MM.1S (cell line): ENCODE measurements around the gene MKLN1.

Experiments used
- DNase-seq: peaks from one replicate; pipeline ENCODE4 v3.0.0-alpha.2; 2015
- H2AFZ ChIP-seq: fragments of 300-600 bp; sonication (generic); 2 replicates; pipeline ENCODE4 v1.6.0; 2016; ENCODE audit warnings: antibody characterized with exemption, low read length
- H3F3A ChIP-seq: fragments of 300-600 bp; sonication (generic); 2 replicates; pipeline ENCODE4 v1.6.1; 2016; ENCODE audit warnings: mild to moderate bottlenecking, antibody characterized with exemption, low read length, moderate library complexity, mixed read lengths; ENCODE audit not compliant: insufficient read depth
- H3K27ac ChIP-seq: fragments of 300-600 bp; sonication (generic); 2 replicates; pipeline ENCODE4 v1.5.1; 2016; ENCODE audit warnings: mild to moderate bottlenecking, low read length
- H3K27me3 ChIP-seq: fragments of 300-600 bp; sonication (generic); replicated peaks from 2 replicates; pipeline ENCODE4 v1.6.0; 2016; ENCODE audit warnings: low read length; ENCODE audit not compliant: insufficient read depth
- H3K36me3 ChIP-seq: fragments of 300-600 bp; sonication (generic); replicated peaks from 2 replicates; pipeline ENCODE4 v1.6.1; 2016; ENCODE audit warnings: mild to moderate bottlenecking, low read length, mixed read lengths; ENCODE audit not compliant: insufficient read depth
- H3K4me1 ChIP-seq: fragments of 300-600 bp; sonication (generic); 2 replicates; pipeline ENCODE4 v1.6.1; 2016; ENCODE audit warnings: low read length, mixed read lengths
- H3K4me2 ChIP-seq: fragments of 300-600 bp; sonication (generic); 2 replicates; pipeline ENCODE4 v1.6.0; 2016; ENCODE audit warnings: low read depth, low read length
- H3K4me3 ChIP-seq: fragments of 300-600 bp; sonication (generic); 2 replicates; pipeline ENCODE4 v1.5.1; 2016; ENCODE audit warnings: low read length, mixed read lengths
- H3K79me2 ChIP-seq: fragments of 300-600 bp; sonication (generic); 2 replicates; pipeline ENCODE4 v1.6.1; 2016; ENCODE audit warnings: mixed run types, low read length, mixed read lengths
- H3K9ac ChIP-seq: fragments of 300-600 bp; sonication (generic); 2 replicates; pipeline ENCODE4 v1.6.1; 2016; ENCODE audit warnings: low read length, mixed read lengths
- H3K9me2 ChIP-seq: fragments of 300-600 bp; sonication (generic); replicated peaks from 2 replicates; pipeline ENCODE4 v1.6.1; 2016; ENCODE audit warnings: mild to moderate bottlenecking, low read length, mixed read lengths; ENCODE audit not compliant: insufficient read depth
- H3K9me3 ChIP-seq: fragments of 300-600 bp; sonication (generic); replicated peaks from 2 replicates; pipeline ENCODE4 v1.6.1; 2016; ENCODE audit warnings: mild to moderate bottlenecking, low read length, mixed read lengths; ENCODE audit not compliant: insufficient read depth
- H4K20me1 ChIP-seq: fragments of 300-600 bp; sonication (generic); 2 replicates; pipeline ENCODE4 v1.6.1; 2016; ENCODE audit warnings: mild to moderate bottlenecking, low read length, moderate library complexity, mixed read lengths; ENCODE audit not compliant: insufficient read depth
- EZH2 ChIP-seq: fragments of 300-600 bp; sonication (generic); optimal IDR thresholded peaks from 2 replicates; pipeline ENCODE3; 2017; ENCODE audit warnings: low read depth, mild to moderate bottlenecking, antibody characterized with exemption, low read length, mixed read lengths
- EZH2phosphoT487 ChIP-seq: fragments of 300-600 bp; sonication (generic); IDR thresholded peaks from 2 replicates; pipeline ENCODE4 v1.6.1; 2018; ENCODE audit warnings: antibody characterized with exemption, low read length
- TF ChIP-seq, protein P1 (sequence below): fragments of 300-600 bp; sonication (generic); IDR thresholded peaks from 2 replicates; pipeline ENCODE4 v1.5.1; 2016; ENCODE audit warnings: antibody characterized with exemption, low read length, mixed read lengths

The MKLN1 gene

GRCh38 chr7:131312838-131313237 is 14.8 kb upstream of the MKLN1 start:
- Histone ChIP-seq H3K9ac (no peak overlapping the region), H2AFZ (no peak overlapping the region), H3K4me1 (no peaks in the 10 kb centered on the region), H3K9me3 (no peaks in the 10 kb centered on the region), H3K4me2 (no peak overlapping the region), H4K20me1 (no peaks in the 10 kb centered on the region), H3K36me3 (no peaks in the 10 kb centered on the region), H3K27me3 (no peaks in the 10 kb centered on the region), H3K79me2 (no peaks in the 10 kb centered on the region), H3K4me3 (no peak overlapping the region), H3K9me2 (no peaks in the 10 kb centered on the region), H3F3A (no peaks in the 10 kb centered on the region), H3K27ac (no peak overlapping the region)
- no peak for DNase-seq
- TF ChIP-seq EZH2phosphoT487: no peak
- TF ChIP-seq EZH2: no peak

DNA sequence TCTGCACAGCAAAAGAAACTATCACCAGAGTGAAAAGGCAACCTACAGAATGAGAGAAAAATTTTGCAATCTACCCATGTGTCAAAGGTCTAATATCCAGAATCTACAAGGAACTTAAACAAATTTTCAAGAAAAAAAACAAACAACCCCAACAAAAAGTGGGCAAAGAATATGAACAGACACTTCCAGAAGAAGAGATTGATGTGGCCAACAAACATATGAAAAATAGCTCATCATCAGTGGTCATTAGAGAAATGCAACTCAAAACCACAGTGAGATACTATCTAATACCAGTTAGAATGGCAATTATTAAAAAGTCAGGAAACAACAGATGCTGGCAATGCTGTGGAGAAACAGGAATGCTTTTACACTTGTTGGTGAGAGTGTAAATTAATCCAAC is 7.1 kb upstream of the MKLN1 start:
- DNase-seq: no peak
- Histone ChIP-seq H3K4me2 (no peak overlapping the region), H3K9ac (no peak overlapping the region), H3K36me3 (no peaks in the 10 kb centered on the region), H4K20me1 (no peaks in the 10 kb centered on the region), H3K9me2 (no peaks in the 10 kb centered on the region), H3K9me3 (no peaks in the 10 kb centered on the region), H3F3A (no peaks in the 10 kb centered on the region), H3K27ac (no peak overlapping the region), H3K79me2 (no peaks in the 10 kb centered on the region), H3K4me1 (no peaks in the 10 kb centered on the region), H3K27me3 (no peaks in the 10 kb centered on the region), H3K4me3 (no peak overlapping the region), H2AFZ (no peak overlapping the region)
- TF ChIP-seq EZH2: no peak
- TF ChIP-seq, protein P1, sequence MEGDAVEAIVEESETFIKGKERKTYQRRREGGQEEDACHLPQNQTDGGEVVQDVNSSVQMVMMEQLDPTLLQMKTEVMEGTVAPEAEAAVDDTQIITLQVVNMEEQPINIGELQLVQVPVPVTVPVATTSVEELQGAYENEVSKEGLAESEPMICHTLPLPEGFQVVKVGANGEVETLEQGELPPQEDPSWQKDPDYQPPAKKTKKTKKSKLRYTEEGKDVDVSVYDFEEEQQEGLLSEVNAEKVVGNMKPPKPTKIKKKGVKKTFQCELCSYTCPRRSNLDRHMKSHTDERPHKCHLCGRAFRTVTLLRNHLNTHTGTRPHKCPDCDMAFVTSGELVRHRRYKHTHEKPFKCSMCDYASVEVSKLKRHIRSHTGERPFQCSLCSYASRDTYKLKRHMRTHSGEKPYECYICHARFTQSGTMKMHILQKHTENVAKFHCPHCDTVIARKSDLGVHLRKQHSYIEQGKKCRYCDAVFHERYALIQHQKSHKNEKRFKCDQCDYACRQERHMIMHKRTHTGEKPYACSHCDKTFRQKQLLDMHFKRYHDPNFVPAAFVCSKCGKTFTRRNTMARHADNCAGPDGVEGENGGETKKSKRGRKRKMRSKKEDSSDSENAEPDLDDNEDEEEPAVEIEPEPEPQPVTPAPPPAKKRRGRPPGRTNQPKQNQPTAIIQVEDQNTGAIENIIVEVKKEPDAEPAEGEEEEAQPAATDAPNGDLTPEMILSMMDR: no peak
- no peak for TF ChIP-seq EZH2phosphoT487

GRCh38 chr7:131321656-131322055 is 6.0 kb upstream of the MKLN1 start:
- H3K9ac ChIP-seq: no peak overlapping the region
- no peaks in the 10 kb centered on the region for H4K20me1 ChIP-seq
- H3K36me3 ChIP-seq: no peaks in the 10 kb centered on the region
- no peaks in the 10 kb centered on the region for H3K79me2 ChIP-seq
- H3K4me1 ChIP-seq: peaks cover under 1% of the 10 kb centered on the region
- no peaks in the 10 kb centered on the region for H3K27me3 ChIP-seq
- no peaks in the 10 kb centered on the region for H3K9me3 ChIP-seq
- no peak overlapping the region for H2AFZ ChIP-seq
- no peak for DNase-seq
- H3K27ac ChIP-seq: no peak overlapping the region
- no peaks in the 10 kb centered on the region for H3K9me2 ChIP-seq
- no peak overlapping the region for H3K4me3 ChIP-seq
- H3F3A ChIP-seq: no peaks in the 10 kb centered on the region
- TF ChIP-seq, protein P1: no peak
- TF ChIP-seq EZH2 (no peak), EZH2phosphoT487 (no peak)
- H3K4me2 ChIP-seq: no peak overlapping the region

DNA sequence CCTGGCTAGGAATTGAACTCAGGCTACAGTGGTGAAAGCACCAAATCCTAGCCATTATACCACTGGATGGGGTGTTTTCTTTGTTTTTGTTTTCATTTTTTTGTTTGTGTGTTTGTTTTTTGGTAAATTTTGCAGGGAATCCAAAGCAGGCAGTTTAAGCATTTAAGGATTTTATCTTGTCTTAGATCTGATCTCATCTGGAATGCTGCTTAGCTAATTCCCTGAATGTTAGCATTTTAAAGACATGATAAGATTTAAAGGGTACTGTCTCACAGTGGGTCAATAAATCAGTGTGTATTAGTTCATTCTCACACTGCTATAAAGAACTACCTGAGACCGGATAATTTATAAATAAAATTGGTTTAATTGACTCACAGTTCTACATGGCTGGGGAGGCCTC is 5.6 kb upstream of the MKLN1 start:
- no peak overlapping the region for H3K4me3 ChIP-seq
- no peaks in the 10 kb centered on the region for H3K36me3 ChIP-seq
- H3K27me3 ChIP-seq: no peaks in the 10 kb centered on the region
- H4K20me1 ChIP-seq: no peaks in the 10 kb centered on the region
- peaks cover 4% of the 10 kb centered on the region for H3K4me1 ChIP-seq
- H3K9me2 ChIP-seq: no peaks in the 10 kb centered on the region
- no peak overlapping the region for H3K9ac ChIP-seq
- H3F3A ChIP-seq: no peaks in the 10 kb centered on the region
- H3K27ac ChIP-seq: no peak overlapping the region
- no peak overlapping the region for H2AFZ ChIP-seq
- no peak for DNase-seq
- no peaks in the 10 kb centered on the region for H3K9me3 ChIP-seq
- H3K4me2 ChIP-seq: no peak overlapping the region
- TF ChIP-seq EZH2: no peak
- no peak for TF ChIP-seq EZH2phosphoT487
- H3K79me2 ChIP-seq: no peaks in the 10 kb centered on the region
